GM18526 (cell line): ENCODE measurements around the gene FTO.

Experiments
- POLR2A ChIP-seq: IDR thresholded peaks from 3 replicates; pipeline ENCODE4 v1.6.1; 2011; ENCODE audit not compliant: insufficient read length; ENCODE audit errors: extremely low read depth

The FTO gene

DNA sequence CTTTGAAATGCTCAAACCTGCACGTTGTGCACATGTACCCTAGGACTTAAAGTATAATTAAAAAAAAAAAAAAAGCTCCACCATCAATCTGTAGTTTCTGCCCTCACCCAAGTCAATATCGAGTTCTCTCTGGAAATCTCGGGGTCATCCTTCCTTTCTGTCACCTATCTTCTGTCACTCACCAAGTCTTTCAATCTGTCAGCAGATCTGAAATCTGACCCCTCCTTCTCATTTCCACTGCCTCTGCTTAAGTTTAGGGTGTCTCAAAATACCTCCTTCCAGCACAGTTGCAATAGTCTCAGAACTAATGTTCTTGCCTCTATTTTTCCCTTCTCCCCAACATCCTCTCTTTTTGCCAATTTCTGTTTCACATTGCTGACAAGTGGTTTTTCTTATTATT lies 32.3 kb downstream of the FTO start:
- TF ChIP-seq POLR2A, result no peak

DNA sequence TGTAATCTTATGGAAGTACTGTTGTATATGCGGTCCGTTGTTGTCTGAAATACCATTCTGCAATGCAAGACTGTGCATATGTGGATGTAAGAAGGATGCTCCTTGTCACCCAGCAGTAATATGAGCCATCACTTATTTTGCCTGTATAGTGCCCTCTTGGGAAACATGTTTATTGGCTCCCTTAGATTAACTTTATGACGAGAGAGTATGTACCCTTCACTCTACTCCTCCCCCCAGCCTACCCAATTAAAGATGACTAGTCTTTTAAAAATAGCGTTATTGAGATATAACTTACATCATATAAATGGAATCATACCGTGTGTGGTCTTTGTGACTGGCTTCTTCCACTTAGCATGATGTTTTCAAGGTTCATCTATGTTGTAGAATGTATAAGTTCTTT lies 33.6 kb downstream of the FTO start:
- no peak for TF ChIP-seq POLR2A

DNA sequence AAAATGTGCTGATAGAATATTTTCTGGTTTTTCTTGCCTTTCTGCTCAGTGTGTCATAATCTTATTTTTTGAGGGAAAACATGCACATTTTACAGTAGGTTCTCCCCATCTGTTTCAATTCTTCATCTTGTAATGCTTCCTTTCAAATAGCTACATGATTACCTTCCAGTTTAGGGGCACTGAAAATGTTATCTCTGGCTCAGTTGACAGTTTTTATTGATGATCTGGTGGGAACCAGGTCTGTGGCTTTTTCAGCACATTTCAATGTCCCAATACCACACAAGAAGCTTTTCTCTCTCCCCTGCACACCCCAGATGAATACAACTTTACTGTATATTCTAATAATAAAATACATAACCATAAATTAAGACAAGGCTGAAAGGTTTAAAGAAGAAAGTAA lies 36.5 kb downstream of the FTO start:
- TF ChIP-seq POLR2A, result no peak

DNA sequence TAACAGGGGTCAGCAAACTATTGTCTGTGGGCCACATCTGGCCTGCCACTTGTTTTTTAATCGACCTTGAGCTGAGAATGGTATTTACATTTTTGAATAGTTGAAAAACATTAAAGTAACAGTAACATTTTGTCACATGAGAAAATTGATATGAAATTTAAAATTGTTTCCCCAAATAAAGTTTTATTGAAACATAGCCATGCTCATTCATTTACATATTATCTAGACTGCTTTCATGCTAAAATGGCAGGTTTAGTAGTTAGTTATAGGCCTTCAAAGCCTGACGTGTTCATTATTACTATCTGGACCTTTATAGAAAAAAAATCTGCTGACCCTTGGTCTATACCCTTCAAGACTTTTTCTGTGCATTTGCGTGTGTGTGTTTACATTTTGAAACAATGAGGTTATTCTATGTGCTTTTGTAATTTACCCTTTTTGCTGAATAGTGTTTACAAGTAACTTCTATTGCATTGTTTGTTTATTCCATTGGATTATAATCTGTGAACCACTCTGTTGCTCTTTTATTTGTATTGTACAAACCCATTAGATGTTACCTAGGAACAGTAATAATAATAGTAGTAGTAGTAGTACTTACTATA lies 37.1 kb downstream of the FTO start:
- no peak for TF ChIP-seq POLR2A

DNA sequence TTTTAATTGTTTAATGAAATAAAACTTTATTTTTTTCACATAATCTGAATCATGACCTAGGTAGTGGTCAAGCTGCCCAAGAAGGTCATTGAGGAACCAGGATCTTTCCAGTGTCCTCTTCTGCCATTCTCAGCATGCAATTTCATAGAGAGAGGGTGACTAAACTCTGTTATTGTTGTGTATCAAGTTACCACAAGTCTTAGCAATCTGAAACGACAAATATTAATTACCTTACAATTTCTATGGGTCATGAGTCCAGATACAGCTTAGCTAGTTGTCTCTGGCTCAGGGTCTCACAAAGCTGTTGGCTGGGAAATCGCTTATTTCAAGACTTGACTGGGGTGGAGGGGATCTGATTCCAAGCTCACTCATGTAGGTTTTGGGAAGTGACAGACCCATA lies 37.6 kb downstream of the FTO start:
- TF ChIP-seq POLR2A, result no peak

DNA sequence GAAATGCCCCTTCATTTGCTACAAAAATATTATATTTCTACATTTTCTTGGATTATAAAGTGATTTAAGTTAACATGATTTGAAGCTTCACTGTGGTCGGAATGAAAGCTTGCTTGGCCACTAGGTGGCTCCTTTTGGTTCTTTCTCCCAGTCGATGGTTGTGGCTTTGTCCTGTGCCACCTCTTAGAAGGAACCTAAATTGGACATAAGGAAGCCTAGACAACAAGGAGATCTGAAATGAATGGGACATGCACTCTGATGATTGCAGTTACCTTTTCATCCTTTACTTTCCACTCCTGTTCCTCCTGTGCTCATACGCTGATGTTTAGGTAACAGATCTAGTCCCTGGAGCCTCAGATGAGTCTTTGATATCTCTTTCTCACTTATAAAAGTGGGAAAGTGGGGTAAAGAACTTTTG lies 39.2 kb downstream of the FTO start:
- TF ChIP-seq POLR2A, result no peak

DNA sequence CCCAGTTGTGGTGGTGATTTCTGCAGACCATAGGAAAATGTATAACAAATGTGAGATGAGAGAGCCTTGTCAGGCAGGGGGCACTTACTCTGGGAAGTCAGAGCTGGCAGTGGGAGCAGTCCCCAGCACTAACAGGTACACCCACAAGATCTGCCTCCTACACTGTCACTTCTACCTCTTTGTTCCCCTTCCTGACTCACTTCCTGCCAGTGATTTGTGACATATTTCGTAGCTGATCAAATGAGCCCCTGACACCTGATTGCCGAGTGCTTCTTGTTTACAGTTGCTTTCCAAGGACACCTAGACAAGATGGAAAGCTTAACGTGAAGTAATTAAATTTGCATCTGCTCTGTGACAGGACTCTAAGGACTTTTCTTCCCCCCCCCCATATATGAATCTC lies 40.5 kb downstream of the FTO start:
- TF ChIP-seq POLR2A, result no peak

DNA sequence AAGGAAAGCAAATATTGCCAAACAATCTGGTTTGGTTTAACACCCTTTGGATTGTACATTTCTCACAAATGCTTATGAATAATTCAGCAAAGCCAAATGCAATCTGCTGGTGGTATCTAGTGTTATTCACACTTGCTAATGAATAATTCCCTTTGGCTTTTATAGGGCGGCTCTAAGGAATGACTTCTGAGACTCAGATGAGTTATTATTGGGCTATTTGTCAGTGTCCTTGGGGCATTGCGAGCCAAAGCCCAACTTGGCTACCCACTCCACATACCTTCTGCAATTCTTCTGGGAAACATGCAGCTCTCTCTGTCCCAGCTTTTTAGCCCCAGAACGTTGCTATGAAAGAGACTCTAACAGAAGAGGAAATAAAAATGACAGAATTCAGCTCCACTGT lies 41.1 kb downstream of the FTO start:
- TF ChIP-seq POLR2A, result no peak

DNA sequence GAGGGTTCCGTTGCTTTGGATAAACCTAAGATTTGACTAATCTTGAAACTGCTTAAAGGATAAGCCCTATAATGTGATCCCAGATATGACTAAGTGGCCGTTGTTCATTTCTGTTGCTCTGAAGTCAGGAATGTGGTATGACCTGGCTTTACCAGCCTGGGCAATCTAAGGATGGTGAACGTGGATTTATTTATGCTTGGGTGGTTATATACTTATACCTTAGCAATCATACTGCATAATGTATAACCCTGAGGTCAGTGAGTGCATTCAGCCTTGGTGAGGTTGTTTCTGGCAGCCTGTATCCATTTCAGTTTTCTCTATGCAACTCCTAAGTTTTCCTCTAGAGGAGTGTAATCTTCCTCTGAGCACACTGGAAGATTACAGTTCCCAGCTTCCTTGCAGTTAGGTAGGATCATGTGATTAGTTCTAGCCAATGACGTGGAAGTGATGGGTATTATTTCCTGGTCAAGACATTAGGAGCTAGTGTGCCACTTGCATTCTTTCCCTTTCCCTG lies 41.9 kb downstream of the FTO start:
- no peak for TF ChIP-seq POLR2A

DNA sequence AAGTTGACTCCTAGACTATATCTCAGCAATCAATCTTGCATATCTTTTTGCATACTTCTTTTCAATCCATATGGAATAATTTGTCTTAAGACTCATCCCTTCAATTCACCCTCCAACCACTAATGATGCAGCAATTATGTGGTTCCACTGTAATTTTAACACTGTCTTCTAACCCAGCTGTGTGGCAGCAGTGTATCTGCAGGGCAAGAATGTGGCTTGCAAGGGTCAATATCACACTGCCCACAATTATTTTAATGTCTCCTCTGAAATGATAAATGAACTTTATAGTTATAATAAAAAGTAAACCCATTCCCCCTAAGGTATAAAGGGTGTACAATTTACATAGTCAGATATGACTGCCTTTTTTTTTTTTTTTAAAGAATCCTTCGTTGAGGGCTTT lies 48.6 kb downstream of the FTO start:
- no peak for TF ChIP-seq POLR2A

DNA sequence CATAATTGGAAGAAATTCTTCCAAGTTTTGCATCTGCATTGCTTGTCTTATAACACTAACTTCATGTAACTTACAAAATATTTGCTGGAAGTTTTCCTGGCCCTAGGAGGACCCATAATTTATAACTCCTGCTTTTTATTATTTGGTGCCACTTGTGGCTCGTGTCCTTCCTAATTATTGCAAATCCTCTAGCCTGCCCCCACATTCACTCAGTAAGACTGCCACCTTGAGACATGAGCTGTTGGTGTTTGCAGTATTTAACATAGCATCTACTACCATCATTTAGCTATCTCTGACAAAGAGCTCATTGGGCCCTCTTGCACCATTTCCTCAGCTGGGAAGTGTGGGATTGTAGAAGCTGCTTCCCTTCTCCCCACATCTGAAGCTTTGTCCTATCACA lies 49.5 kb downstream of the FTO start:
- no peak for TF ChIP-seq POLR2A

DNA sequence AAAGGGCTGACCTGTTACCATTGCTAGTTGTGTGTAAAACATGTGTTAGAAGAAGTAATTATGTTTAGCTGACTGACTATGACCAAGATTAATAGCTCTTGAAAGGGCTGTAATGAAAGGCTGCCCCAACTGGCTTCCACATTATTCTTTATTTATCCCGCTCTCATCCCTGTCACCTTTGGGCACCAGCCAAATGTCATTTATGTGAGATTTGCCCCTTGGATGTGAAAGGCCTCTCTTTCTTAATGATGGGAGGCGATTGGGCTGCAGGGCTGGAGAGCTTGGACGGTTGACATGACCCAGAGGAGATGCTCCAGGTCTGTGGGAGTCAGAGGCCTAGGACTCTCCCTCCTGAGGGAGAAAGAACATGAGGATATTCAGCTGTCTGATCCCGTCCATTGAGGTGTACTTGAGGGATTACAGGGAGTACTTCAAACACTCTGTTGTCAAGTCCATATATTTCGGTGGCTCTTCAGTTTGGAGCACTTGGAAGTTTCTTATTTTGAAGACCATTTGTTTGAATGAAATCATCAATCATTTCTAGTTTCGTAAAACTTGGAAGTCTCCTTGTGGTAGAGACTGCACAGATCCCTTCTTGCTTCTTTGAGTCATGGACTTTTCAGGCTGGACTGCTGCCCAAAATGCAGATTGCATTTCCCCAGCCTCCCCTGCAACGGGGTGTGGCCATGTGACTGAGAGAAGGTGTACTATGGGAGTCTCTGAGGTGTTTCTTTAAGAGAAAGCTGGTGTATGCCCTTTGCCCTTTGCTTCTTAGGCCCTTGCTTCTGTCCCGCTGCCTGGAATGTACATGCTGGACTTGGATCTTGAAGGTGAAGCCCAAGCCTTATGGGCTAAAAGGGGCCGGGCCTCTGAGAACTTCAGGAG lies 51.3 kb downstream of the FTO start:
- no peak for TF ChIP-seq POLR2A

DNA sequence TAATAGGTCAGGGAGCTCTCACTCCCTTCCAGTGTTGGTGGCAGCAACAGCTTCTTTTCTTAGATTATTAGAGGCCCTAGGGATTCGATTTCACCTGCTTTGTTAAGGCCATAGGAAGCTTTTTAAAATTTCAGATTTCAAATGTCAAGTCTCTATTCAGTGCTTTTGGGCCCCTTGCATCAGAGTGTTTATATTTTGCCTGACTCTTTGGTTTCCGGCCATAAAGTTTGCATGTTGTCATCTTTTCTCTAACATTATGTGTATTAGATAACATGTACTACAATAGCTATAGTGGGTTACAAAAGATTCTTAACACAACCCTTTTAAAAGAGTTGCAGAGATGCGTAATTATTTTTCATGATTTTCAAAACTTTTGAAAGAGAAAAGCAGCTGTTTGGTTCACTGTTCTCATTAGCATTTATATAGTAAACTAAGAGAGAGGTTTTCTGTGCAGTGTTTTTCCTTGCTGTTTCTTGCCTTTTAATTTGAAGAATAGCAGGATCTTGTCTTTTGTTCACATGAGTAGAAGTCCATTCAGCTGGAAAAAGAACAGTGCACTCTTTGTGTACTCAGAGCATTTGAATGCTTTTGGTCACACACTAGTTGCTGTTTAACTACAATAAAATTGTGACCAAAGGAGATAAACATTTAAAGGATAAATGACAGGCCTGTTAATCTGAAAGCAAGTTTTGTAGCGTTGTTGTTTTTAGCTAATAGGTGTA lies 52.5 kb downstream of the FTO start:
- no peak for TF ChIP-seq POLR2A

DNA sequence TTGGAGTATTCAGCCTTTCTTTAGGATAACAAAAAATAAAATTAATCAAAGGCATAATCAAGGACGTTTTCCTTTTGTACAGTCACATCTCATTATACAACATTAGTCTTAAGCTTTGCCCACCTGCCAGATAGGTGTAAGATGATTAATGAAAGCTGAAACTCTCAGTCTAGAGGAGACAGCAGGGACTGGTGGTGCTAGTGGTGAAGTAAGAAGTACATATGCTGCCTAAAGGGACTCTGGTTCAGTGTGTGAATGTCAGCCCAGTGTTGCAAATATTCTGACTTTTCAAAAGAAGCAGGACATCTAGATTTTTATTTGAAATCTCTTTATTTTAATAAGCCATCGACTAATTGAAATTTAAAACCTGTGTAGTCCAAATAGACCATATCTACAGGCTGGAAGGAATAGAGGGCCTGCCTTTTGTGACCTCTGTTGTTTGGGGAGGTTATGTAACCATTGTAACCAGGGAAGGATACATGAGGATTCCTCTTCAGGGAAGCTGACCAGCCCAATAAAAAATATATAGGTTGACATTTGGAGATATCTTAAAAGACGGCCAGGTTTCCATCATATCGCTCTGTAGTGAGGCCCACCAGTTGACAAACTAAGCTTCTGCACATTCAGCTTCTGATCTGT lies 54.1 kb downstream of the FTO start:
- no peak for TF ChIP-seq POLR2A

DNA sequence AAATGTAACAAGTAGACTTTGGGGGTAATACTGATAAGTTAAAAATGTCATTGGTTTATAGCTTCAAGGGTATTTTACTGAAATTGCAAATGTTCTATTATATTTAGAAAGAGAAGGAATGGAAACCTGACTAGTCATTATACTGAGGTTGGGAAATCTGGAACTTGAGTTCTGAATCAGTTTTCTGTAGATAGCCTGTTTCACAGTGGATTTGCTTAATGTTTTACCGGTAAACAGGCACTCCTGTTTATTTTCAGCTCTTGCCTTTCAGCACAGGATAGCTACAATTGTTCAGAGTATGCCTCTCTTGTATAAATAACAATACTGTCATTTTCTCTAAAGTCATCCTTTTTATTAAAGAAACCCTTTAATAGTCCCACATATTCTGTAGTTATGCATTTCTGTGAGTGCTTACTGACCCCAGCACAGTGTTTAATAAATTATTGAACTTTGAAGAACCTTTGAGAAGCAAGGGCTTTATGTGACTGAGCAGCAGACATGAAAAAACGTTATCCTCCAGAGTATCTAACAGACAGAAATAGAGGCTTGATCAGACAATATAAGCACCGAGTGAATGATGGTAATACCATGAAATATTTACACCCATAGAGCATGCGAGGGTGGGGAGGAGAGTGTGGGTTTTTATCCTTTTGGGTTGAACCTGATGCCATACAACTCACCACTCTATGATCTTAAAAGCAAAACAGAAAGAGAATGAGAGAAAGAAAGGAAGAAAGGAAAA lies 58.2 kb downstream of the FTO start:
- no peak for TF ChIP-seq POLR2A
